ENCODE data around the gene ANKRD33B. TPM values are rescaled to one million over a fixed set of nuclear protein-coding genes. Genes with fewer than 3 reads are reported as not detected.

Gene ANKRD33B
- total and polyA plus RNA-seq, 2 of the 8 experiments (the other 6 are each of a cell fraction or from before 2014, with no cell fraction given): 6.9 to 20.6 TPM

DNA sequence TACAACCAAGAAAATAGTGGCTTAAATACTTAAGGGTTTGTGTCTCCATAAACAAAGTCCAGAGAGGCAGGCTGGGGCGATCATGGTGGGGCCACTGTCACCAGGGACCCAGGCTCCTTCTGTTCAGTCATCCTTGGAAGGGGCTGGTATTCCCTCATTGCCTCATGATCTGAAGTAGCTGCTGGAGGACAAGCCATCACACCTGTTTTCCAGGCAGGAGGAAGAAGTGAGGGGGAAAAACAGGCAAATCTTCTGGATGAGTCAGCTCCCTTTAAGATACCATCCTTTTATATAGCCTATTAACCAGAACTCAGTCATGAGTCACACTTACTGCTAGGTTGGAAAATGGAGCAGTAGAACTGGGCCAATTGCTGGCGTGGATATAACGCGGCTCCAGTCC is 104.8 kb downstream of the ANKRD33B start:
- H3K18ac ChIP-seq (ENCODE audit: extremely low read depth, low read length): no peak overlapping the region
- FAIRE-seq (no peak), DNase-seq (ENCODE audit: low read depth in 1 of 2, low spot score in 2 of 2) (no peak)
- H3K79me1 ChIP-seq (ENCODE audit: low read depth, low read length): no peaks in the 10 kb centered on the region; the same call in 1 of the 2 replicates
- no peak overlapping the region for H2BK120ac ChIP-seq (replicated peaks; ENCODE audit: low read depth, low read length)
- H4K91ac ChIP-seq (replicated peaks; ENCODE audit: insufficient read length, low read length): no peak overlapping the region
- no peak overlapping the region for H3K27ac ChIP-seq (ENCODE audit: low read depth, low read length)
- peaks cover under 1 to 2% (median 1%) of the 10 kb centered on the region in 4 experiments; a peak in 3 of 7 replicates for H3K4me1 ChIP-seq (replicated peaks in 1 of 4; ENCODE audit: control insufficient read depth in 3 of 4, insufficient read depth in 4 of 4, low read length in 3 of 4)
- no peak overlapping the region for H2AK5ac ChIP-seq (ENCODE audit: low read depth, low read length)
- H4K20me1 ChIP-seq (replicated peaks in 1 of 2; ENCODE audit: control insufficient read depth in 1 of 2, insufficient read depth in 2 of 2, low read length in 2 of 2): peaks cover 0 to 5% of the 10 kb centered on the region in 2 experiments
- no peak overlapping the region for H2BK5ac ChIP-seq (ENCODE audit: low read depth, low read length)
- H2BK12ac ChIP-seq (ENCODE audit: low read depth, low read length): no peak overlapping the region
- H3K36me3 ChIP-seq (ENCODE audit: control insufficient read depth in 2 of 4, insufficient read depth in 4 of 4, low read length in 3 of 4): no peaks in the 10 kb centered on the region
- H3K23ac ChIP-seq (ENCODE audit: insufficient read length): no peak overlapping the region
- no peak overlapping the region for H3K4me2 ChIP-seq (ENCODE audit: insufficient read depth in 1 of 2, low read depth in 2 of 2, low read length in 2 of 2)
- no peak overlapping the region for H3K9ac ChIP-seq (replicated peaks in 1 of 4; ENCODE audit: extremely low read depth in 1 of 4, low read depth in 3 of 4, low read length in 3 of 4)
- no peak overlapping the region for H3K56ac ChIP-seq (replicated peaks; ENCODE audit: insufficient read length, low read depth, low read length)
- H4K5ac ChIP-seq (ENCODE audit: insufficient read length, low read depth, low read length): no peak overlapping the region
- H3K14ac ChIP-seq (ENCODE audit: insufficient read length): no peak overlapping the region
- ChIA-PET CTCF (ENCODE audit: partially characterized antibody) (interaction anchor here (3.5 kb wide), 1 partner anchor 217 kb away, joined by 14 read pairs; no protein-coding TSS in a partner anchor), POLR2A (ENCODE audit: partially characterized antibody) (no interaction called here)
- TF ChIP-seq E2F6 (IDR thresholded peaks at IDR 0.05): no peak
- TF ChIP-seq TAF7 (optimal IDR thresholded peaks at IDR 0.05; ENCODE audit: borderline replicate concordance, low read depth, low read length): no peak
- no peak for TF ChIP-seq SAP30 (IDR thresholded peaks at IDR 0.05; ENCODE audit: insufficient read depth, insufficient replicate concordance, low read length)
- no peak for TF ChIP-seq CBX5 (IDR thresholded peaks at IDR 0.05; ENCODE audit: low read depth, low read length)
- TF ChIP-seq, protein P1, sequence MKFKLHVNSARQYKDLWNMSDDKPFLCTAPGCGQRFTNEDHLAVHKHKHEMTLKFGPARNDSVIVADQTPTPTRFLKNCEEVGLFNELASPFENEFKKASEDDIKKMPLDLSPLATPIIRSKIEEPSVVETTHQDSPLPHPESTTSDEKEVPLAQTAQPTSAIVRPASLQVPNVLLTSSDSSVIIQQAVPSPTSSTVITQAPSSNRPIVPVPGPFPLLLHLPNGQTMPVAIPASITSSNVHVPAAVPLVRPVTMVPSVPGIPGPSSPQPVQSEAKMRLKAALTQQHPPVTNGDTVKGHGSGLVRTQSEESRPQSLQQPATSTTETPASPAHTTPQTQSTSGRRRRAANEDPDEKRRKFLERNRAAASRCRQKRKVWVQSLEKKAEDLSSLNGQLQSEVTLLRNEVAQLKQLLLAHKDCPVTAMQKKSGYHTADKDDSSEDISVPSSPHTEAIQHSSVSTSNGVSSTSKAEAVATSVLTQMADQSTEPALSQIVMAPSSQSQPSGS (IDR thresholded peaks at IDR 0.05; ENCODE audit: low read length): no peak
- no peak for TF ChIP-seq CTCF (IDR thresholded peaks at IDR 0.05; ENCODE audit: control extremely low read depth in 1 of 3, insufficient read depth in 1 of 3, low read depth in 1 of 3, low read length in 3 of 3)
- no peak for TF ChIP-seq YY1 (IDR thresholded peaks at IDR 0.05; ENCODE audit: low read depth, low read length)
- H3K9me3 ChIP-seq (ENCODE audit: insufficient read depth in 2 of 2, low read depth in 1 of 2, low read length in 1 of 2): no peaks in the 10 kb centered on the region
- H2BK20ac ChIP-seq (ENCODE audit: low read length): no peak overlapping the region
- H2AFZ ChIP-seq (ENCODE audit: low read length): no peak overlapping the region
- H3K79me2 ChIP-seq (ENCODE audit: control insufficient read depth in 1 of 2, insufficient read depth in 2 of 2, low read length in 2 of 2): no peaks in the 10 kb centered on the region
- no peaks in the 10 kb centered on the region for H3K27me3 ChIP-seq (replicated peaks in 1 of 4; ENCODE audit: control insufficient read depth in 3 of 4, extremely low read depth in 1 of 4, insufficient read depth in 3 of 4, low read length in 3 of 4)
- no peak overlapping the region for H3K4me3 ChIP-seq (ENCODE audit: extremely low read depth in 1 of 4, insufficient read depth in 2 of 4, low read depth in 3 of 4, low read length in 4 of 4)
- H2BK15ac ChIP-seq (ENCODE audit: low read length): no peak overlapping the region
- H3K4ac ChIP-seq (replicated peaks; ENCODE audit: insufficient read length, low read depth, low read length): no peak overlapping the region
- no peak overlapping the region for H4K8ac ChIP-seq (ENCODE audit: extremely low read depth, insufficient read depth, low read length)
- H3K23me2 ChIP-seq (ENCODE audit: low read depth, low read length): peaks cover 6% of the 10 kb centered on the region; the same call in 1 of the 2 replicates
- WGBS, 2 experiments (ENCODE audit: extremely low coverage in 1 of 2, insufficient coverage in 1 of 2, insufficient read length in 1 of 2, insufficient replicate concordance in 2 of 2, low coverage in 1 of 2, low lambda C conversion rate in 2 of 2, missing lambda C conversion rate in 1 of 2): 87% methylated on average over 4 of the region's 4 CpGs; no CpG with 5 or more reads in 1 of the 2 experiments
